ENCODE measurements around the gene LINGO3.

LINGO3 gene

DNA sequence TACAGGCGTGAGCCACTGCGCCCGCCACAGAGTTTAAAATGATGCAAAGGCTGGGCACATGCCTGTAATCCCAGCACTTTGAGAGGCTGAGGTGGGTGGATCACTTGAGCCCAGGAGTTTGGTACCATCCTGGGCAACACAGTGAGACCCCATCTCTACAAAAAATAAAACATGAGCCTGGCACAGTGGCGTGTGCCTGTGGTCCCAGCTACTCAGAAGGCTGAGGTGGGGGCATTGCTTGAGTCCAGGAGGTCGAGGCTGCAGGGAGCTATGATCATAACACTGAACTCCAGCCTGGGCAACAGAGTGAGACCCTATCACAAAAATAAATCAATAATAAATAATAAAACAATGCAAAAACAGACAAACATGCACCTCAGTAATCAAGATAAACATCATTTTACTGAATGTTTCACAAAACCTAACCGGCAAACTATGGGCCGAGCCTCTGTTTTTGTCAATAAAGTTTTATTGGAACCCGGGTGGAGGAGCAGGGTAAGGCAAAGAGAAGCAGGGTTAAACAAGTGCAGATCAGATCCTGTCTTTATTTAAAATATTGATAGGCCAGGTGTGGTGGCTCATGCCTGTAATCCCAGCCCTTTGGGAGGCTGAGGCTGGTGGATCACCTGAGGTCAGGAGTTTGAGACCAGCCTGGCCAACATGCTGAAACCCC is 24.0 kb downstream of the LINGO3 start (continued):
- TF ChIP-seq ZNF600 (tag by site-specific recombination; IDR thresholded peaks at IDR 0.05): no peak

DNA sequence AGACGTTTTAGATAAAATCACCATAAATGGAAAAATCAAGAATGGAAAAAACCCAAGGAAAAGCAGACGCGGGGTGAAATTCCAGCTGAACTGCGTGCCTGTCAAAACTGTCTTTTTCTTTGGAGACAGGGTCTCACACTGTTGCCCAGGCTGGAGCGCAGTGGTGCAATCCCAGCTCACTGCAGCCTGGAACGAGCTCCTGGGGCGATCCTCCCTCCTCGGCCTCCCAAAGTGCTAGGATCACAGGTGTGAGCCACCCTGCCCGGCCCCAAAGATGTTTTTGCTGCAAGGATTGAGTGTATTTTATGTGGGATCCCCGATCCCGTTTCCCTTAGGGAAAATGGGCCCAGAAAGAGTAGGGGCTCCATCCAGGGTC is 25.1 kb downstream of the LINGO3 start:
- H3K27ac ChIP-seq (ENCODE audit: extremely low read depth, low read depth, low read length): no peak overlapping the region
- no peak for TF ChIP-seq ZIC2 (tag by site-specific recombination; IDR thresholded peaks at IDR 0.05)
- TF ChIP-seq ZNF121 (tag by site-specific recombination; IDR thresholded peaks at IDR 0.05): 0 out of 2 replicates have a peak, but pooled peaks have one; percentile 8
- CTCF ChIA-PET: no interaction called here
- POLR2A ChIA-PET: no interaction called here
- H3K9me3 ChIP-seq (ENCODE audit: control insufficient read depth, insufficient read depth, low read depth, low read length): no peaks in the 10 kb centered on the region
- H3K36me3 ChIP-seq (ENCODE audit: control insufficient read depth in 2 of 2, insufficient read depth in 1 of 2, low read length in 2 of 2): no peaks in the 10 kb centered on the region
- H3K4me1 ChIP-seq (ENCODE audit: control insufficient read depth, insufficient read depth, low read length): no peaks in the 10 kb centered on the region
- no peak overlapping the region for H3K4me3 ChIP-seq (ENCODE audit: low read depth, low read length)

DNA sequence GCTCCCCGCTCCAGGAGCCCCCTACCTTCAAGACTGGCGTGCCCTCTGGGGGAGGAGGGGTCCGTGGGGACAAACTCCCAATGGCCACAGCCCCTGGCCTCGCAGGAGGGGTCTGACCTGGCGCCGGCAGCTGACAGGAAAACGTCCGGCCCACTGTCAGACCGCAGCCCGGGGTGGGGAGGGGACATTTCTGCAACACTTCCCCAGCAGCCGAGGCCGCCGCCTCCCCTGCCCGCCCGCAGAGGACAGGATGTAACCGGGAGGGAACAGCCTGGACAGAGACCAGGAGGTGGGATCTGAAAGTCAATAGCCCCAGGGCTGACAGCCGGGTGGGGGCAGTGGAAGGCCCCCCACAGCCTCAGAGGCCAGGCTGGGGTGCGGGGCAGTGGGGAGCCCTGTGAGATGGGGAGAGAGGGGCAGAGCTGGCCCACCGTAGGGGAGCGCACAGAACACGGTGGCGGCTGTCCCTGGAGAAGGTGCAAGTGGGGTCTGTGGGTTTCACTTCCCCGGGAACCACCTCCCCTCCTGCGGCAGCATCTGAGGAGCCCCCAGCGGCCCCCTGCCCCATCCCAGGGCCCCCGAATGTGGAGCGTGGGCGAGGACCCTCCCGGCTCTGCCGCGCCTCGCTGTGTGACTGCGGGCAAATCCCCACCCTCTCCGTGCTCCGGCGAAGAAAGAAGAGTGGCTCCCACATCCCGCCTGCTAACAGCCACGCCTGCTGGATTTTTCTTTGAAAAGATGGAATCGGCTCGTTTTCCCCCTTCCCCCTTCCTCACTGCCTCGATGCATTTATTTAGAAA is 25.7 kb downstream of the LINGO3 start, which contains the start of gene PEAK3:
PEAK3 (minus strand) TSS at position 114 of the 800 bp plus-strand sequence. CDS start 1,244 bp downstream, outside the sequence.
- POLR2A ChIA-PET: interaction anchor here (0.6 kb wide), 1 partner anchor 444 kb away, joined by 5 read pairs; no protein-coding TSS in a partner anchor
- TF ChIP-seq, protein P1, sequence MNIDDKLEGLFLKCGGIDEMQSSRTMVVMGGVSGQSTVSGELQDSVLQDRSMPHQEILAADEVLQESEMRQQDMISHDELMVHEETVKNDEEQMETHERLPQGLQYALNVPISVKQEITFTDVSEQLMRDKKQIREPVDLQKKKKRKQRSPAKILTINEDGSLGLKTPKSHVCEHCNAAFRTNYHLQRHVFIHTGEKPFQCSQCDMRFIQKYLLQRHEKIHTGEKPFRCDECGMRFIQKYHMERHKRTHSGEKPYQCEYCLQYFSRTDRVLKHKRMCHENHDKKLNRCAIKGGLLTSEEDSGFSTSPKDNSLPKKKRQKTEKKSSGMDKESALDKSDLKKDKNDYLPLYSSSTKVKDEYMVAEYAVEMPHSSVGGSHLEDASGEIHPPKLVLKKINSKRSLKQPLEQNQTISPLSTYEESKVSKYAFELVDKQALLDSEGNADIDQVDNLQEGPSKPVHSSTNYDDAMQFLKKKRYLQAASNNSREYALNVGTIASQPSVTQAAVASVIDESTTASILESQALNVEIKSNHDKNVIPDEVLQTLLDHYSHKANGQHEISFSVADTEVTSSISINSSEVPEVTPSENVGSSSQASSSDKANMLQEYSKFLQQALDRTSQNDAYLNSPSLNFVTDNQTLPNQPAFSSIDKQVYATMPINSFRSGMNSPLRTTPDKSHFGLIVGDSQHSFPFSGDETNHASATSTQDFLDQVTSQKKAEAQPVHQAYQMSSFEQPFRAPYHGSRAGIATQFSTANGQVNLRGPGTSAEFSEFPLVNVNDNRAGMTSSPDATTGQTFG (tag by site-specific recombination; IDR thresholded peaks at IDR 0.05; ENCODE audit: borderline replicate concordance): no peak
- TF ChIP-seq, protein P2, sequence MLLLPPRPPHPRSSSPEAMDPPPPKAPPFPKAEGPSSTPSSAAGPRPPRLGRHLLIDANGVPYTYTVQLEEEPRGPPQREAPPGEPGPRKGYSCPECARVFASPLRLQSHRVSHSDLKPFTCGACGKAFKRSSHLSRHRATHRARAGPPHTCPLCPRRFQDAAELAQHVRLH (tag by site-specific recombination; IDR thresholded peaks at IDR 0.05): no peak
- TF ChIP-seq ZNF561 (tag by site-specific recombination; IDR thresholded peaks at IDR 0.05; ENCODE audit: borderline replicate concordance): no peak
- no peak for TF ChIP-seq ZBTB20 (tag by site-specific recombination; IDR thresholded peaks at IDR 0.05)
- no peak for TF ChIP-seq KLF1 (tag by site-specific recombination; IDR thresholded peaks at IDR 0.05)
- no peak for TF ChIP-seq ZNF19 (tag by site-specific recombination; IDR thresholded peaks at IDR 0.05; ENCODE audit: low read depth)
- no peak for TF ChIP-seq ZNF529 (tag by site-specific recombination; IDR thresholded peaks at IDR 0.05; ENCODE audit: insufficient replicate concordance)
- TF ChIP-seq ZNF600 (tag by site-specific recombination; IDR thresholded peaks at IDR 0.05): peak; percentile 29; the same call in 1 of the 2 replicates
- TF ChIP-seq, protein P3, sequence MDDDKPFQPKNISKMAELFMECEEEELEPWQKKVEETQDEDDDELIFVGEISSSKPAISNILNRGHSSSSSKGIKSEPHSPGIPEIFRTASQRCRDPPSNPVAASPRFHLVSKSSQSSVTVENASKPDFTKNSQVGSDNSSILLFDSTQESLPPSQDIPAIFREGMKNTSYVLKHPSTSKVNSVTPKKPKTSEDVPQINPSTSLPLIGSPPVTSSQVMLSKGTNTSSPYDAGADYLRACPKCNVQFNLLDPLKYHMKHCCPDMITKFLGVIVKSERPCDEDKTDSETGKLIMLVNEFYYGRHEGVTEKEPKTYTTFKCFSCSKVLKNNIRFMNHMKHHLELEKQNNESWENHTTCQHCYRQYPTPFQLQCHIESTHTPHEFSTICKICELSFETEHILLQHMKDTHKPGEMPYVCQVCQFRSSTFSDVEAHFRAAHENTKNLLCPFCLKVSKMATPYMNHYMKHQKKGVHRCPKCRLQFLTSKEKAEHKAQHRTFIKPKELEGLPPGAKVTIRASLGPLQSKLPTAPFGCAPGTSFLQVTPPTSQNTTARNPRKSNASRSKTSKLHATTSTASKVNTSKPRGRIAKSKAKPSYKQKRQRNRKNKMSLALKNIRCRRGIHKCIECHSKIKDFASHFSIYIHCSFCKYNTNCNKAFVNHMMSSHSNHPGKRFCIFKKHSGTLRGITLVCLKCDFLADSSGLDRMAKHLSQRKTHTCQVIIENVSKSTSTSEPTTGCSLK (tag by site-specific recombination; IDR thresholded peaks at IDR 0.05): no peak
- TF ChIP-seq ZNF426 (tag by site-specific recombination; IDR thresholded peaks at IDR 0.05): no peak
- no peak for TF ChIP-seq ZNF530 (tag by site-specific recombination; IDR thresholded peaks at IDR 0.05; ENCODE audit: low read depth)
- no peak for TF ChIP-seq ZNF596 (tag by site-specific recombination; IDR thresholded peaks at IDR 0.05)
- no peak for TF ChIP-seq ZNF23 (tag by site-specific recombination; IDR thresholded peaks at IDR 0.05; ENCODE audit: borderline replicate concordance)
- no peak for TF ChIP-seq ZBTB17 (tag by site-specific recombination; IDR thresholded peaks at IDR 0.05)
- TF ChIP-seq, protein P4, sequence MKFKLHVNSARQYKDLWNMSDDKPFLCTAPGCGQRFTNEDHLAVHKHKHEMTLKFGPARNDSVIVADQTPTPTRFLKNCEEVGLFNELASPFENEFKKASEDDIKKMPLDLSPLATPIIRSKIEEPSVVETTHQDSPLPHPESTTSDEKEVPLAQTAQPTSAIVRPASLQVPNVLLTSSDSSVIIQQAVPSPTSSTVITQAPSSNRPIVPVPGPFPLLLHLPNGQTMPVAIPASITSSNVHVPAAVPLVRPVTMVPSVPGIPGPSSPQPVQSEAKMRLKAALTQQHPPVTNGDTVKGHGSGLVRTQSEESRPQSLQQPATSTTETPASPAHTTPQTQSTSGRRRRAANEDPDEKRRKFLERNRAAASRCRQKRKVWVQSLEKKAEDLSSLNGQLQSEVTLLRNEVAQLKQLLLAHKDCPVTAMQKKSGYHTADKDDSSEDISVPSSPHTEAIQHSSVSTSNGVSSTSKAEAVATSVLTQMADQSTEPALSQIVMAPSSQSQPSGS (tag by site-specific recombination; IDR thresholded peaks at IDR 0.05; ENCODE audit: low read depth): no peak
- peak; percentile 48 for TF ChIP-seq SP2 (tag by site-specific recombination; IDR thresholded peaks at IDR 0.05)
- TF ChIP-seq, protein P5, sequence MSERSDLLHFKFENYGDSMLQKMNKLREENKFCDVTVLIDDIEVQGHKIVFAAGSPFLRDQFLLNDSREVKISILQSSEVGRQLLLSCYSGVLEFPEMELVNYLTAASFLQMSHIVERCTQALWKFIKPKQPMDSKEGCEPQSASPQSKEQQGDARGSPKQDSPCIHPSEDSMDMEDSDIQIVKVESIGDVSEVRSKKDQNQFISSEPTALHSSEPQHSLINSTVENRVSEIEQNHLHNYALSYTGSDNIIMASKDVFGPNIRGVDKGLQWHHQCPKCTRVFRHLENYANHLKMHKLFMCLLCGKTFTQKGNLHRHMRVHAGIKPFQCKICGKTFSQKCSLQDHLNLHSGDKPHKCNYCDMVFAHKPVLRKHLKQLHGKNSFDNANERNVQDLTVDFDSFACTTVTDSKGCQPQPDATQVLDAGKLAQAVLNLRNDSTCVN (tag by site-specific recombination; optimal IDR thresholded peaks at IDR 0.05): no peak
- no peak for TF ChIP-seq ZXDB (tag by site-specific recombination; IDR thresholded peaks at IDR 0.05)
- no peak for TF ChIP-seq TCF7L2 (IDR thresholded peaks at IDR 0.05; ENCODE audit: borderline replicate concordance, low read depth, low read length)
- TF ChIP-seq ZNF624 (tag by site-specific recombination; IDR thresholded peaks at IDR 0.05): no peak
- peak; percentile 33; the same call in 1 of the 2 replicates for TF ChIP-seq GLIS2 (tag by site-specific recombination; IDR thresholded peaks at IDR 0.05)
- no peak for TF ChIP-seq ZNF707 (tag by site-specific recombination; IDR thresholded peaks at IDR 0.05)

More for the DNA sequence above, 25.7 kb downstream of the LINGO3 start, which contains the start of gene PEAK3:
- no peak within 1 kb of the TSS for H3K4me3 ChIP-seq (ENCODE audit: low read depth, low read length)
- no peak within 1 kb of the TSS for H3K27ac ChIP-seq (ENCODE audit: extremely low read depth, low read depth, low read length)
- H3K36me3 ChIP-seq (ENCODE audit: control insufficient read depth in 2 of 2, insufficient read depth in 1 of 2, low read length in 2 of 2): no peaks in the 10 kb centered on the region
- no peaks in the 10 kb centered on the region for H3K4me1 ChIP-seq (ENCODE audit: control insufficient read depth, insufficient read depth, low read length)
- CTCF ChIA-PET: interaction anchor here (0.6 kb wide), 1 partner anchor 329 kb away, joined by 3 read pairs; no protein-coding TSS in a partner anchor
- H3K9me3 ChIP-seq (ENCODE audit: control insufficient read depth, insufficient read depth, low read depth, low read length): no peaks in the 10 kb centered on the region
